GM04503 (cell line): Measurements from ENCODE around the gene MPL.

Experiments
- DNase-seq: peaks from one replicate; pipeline ENCODE4 v3.0.0-alpha.2; 2012; ENCODE audit warnings: low read depth

MPL gene

GRCh38 chr1:43306688-43307457 lies 30.7 kb upstream of the MPL start:
- DNase-seq: no peak

- DNase-seq: no peak
Measured at GRCh38 chr1:43307458-43308158, 30.0 kb upstream of the MPL start.

GRCh38 chr1:43308635-43309404 lies 28.8 kb upstream of the MPL start:
- no peak for DNase-seq

- no peak for DNase-seq
Measured at GRCh38 chr1:43309405-43310025, 28.1 kb upstream of the MPL start.

GRCh38 chr1:43311521-43311920 lies 26.1 kb upstream of the MPL start:
- DNase-seq: no peak

GRCh38 chr1:43312212-43312623 lies 25.4 kb upstream of the MPL start:
- no peak for DNase-seq

GRCh38 chr1:43312663-43313515 lies 24.7 kb upstream of the MPL start:
- DNase-seq: no peak

- DNase-seq: no peak
Measured at GRCh38 chr1:43313771-43314170, 23.8 kb upstream of the MPL start.

GRCh38 chr1:43314233-43314632 lies 23.4 kb upstream of the MPL start:
- no peak for DNase-seq

GRCh38 chr1:43315481-43315880 lies 22.1 kb upstream of the MPL start:
- no peak for DNase-seq

- no peak for DNase-seq
Measured at GRCh38 chr1:43315963-43316737, 21.5 kb upstream of the MPL start.

GRCh38 chr1:43316738-43317520 lies 20.7 kb upstream of the MPL start:
- no peak for DNase-seq

GRCh38 chr1:43317817-43318471 lies 19.7 kb upstream of the MPL start:
- no peak for DNase-seq

- DNase-seq: no peak
Measured at GRCh38 chr1:43318831-43319230, 18.8 kb upstream of the MPL start.

GRCh38 chr1:43319288-43319687 lies 18.3 kb upstream of the MPL start:
- DNase-seq: no peak

- DNase-seq: no peak
Measured at GRCh38 chr1:43319766-43320165, 17.9 kb upstream of the MPL start.

GRCh38 chr1:43321331-43321891 lies 16.2 kb upstream of the MPL start:
- no peak for DNase-seq

GRCh38 chr1:43322506-43322905 lies 15.1 kb upstream of the MPL start:
- DNase-seq: no peak

- no peak for DNase-seq
Measured at GRCh38 chr1:43324810-43325209, 12.8 kb upstream of the MPL start.
